Natural killer cell treated with Interleukin-12 subunit alpha and Interleukin-12 subunit beta and Interleukin-15 and Interleukin-18, amount 100 ng/mL, for 72 hours (primary cell): ENCODE data around the gene TMEM145. TPM values are rescaled to one million over a fixed set of nuclear protein-coding genes. Genes with fewer than 3 reads are reported as not detected.
A peak's percentile ranks its signal among the peaks of the same experiment; 100 is the strongest.

Experiments
- ATAC-seq, 2 donors: fragments of 150-1000 bp; cut with Tn5 transposase in 1 of 2; sonication (Bioruptor Pico), chemical (Tn5 transposase) in 1 of 2; 2 replicates each; pipeline ENCODE4 v1.10.0; 2021
- DNase-seq: peaks from one replicate; pipeline ENCODE4 v3.0.0; 2022; ENCODE audit warnings: low spot score
- H3K27ac Mint-ChIP-seq, 2 donors: 1 replicate in 1 of 2; 2 replicates in 1 of 2; pipeline ENCODE4 v1.8.0; 2022; ENCODE audit warnings: mixed read lengths in 2 of 2, mild to moderate bottlenecking in 1 of 2, moderate library complexity in 1 of 2
- H3K27me3 Mint-ChIP-seq, 2 donors: 1 replicate in 1 of 2; 2 replicates in 1 of 2; pipeline ENCODE4 v1.8.0; 2022; ENCODE audit warnings: mixed read lengths in 2 of 2
- H3K36me3 Mint-ChIP-seq: one replicate; pipeline ENCODE4 v1.8.0; 2022; ENCODE audit warnings: mixed read lengths
- H3K4me1 Mint-ChIP-seq, 2 donors: 1 replicate in 1 of 2; 2 replicates in 1 of 2; pipeline ENCODE4 v1.8.0; 2022; ENCODE audit warnings: low read depth in 2 of 2, mixed read lengths in 2 of 2, mild to moderate bottlenecking in 1 of 2
- H3K4me3 Mint-ChIP-seq: one replicate; pipeline ENCODE4 v1.8.0; 2022; ENCODE audit warnings: mixed read lengths
- H3K9me3 Mint-ChIP-seq: 2 replicates; pipeline ENCODE4 v1.8.0; 2022; ENCODE audit warnings: mixed read lengths
- total RNA-seq, 2 donors: library from RNA; stranded (reverse); gene quantifications; one replicate each; pipeline ENCODE4 v1.2.3, GENCODE V29; 2022

TMEM145 gene
- total RNA-seq, 2 donors from 2014 or later = 1.4 to 1.6 TPM

GRCh38 chr19:42353341-42354015, 40.4 kb downstream of the TMEM145 start:
- no peak for ATAC-seq
- H3K4me1 Mint-ChIP-seq = peaks cover 0 to 8% of the 10 kb centered on the region in 2 donors
- H3K4me3 Mint-ChIP-seq = no peak overlapping the region
- H3K27me3 Mint-ChIP-seq = no peaks in the 10 kb centered on the region
- H3K9me3 Mint-ChIP-seq = no peaks in the 10 kb centered on the region
- no peaks in the 10 kb centered on the region for H3K36me3 Mint-ChIP-seq
- no peak overlapping the region for H3K27ac Mint-ChIP-seq
- DNase-seq = no peak

- DNase-seq = no peak
- Mint-ChIP-seq H3K36me3 (no peaks in the 10 kb centered on the region), H3K4me1 (peaks cover 0 to 8% of the 10 kb centered on the region in 2 donors), H3K9me3 (no peaks in the 10 kb centered on the region), H3K27me3 (no peaks in the 10 kb centered on the region), H3K27ac (no peak overlapping the region), H3K4me3 (no peak overlapping the region)
- no peak for ATAC-seq
Observed at GRCh38 chr19:42355896-42356295, 42.8 kb downstream of the TMEM145 start.

- H3K4me1 Mint-ChIP-seq = peaks cover 0 to 8% of the 10 kb centered on the region in 2 donors
- no peaks in the 10 kb centered on the region for H3K9me3 Mint-ChIP-seq
- H3K27me3 Mint-ChIP-seq = no peaks in the 10 kb centered on the region
- DNase-seq (no peak), ATAC-seq (no peak)
- H3K27ac Mint-ChIP-seq = no peak overlapping the region
- no peak overlapping the region for H3K4me3 Mint-ChIP-seq
- H3K36me3 Mint-ChIP-seq = no peaks in the 10 kb centered on the region
Observed at GRCh38 chr19:42356686-42357085, 43.6 kb downstream of the TMEM145 start.

- H3K27me3 Mint-ChIP-seq = no peaks in the 10 kb centered on the region
- H3K9me3 Mint-ChIP-seq = no peaks in the 10 kb centered on the region
- no peaks in the 10 kb centered on the region for H3K36me3 Mint-ChIP-seq
- H3K27ac Mint-ChIP-seq = no peak overlapping the region
- DNase-seq (no peak), ATAC-seq (no peak)
- no peak overlapping the region for H3K4me3 Mint-ChIP-seq
- H3K4me1 Mint-ChIP-seq = peaks cover 0 to 5% of the 10 kb centered on the region in 2 donors
Observed at GRCh38 chr19:42357290-42357689, 44.2 kb downstream of the TMEM145 start.

- Mint-ChIP-seq H3K4me1 (peaks cover 0 to 3% of the 10 kb centered on the region in 2 donors), H3K27ac (no peak overlapping the region), H3K4me3 (no peak overlapping the region), H3K36me3 (peaks cover 6% of the 10 kb centered on the region), H3K27me3 (no peaks in the 10 kb centered on the region), H3K9me3 (no peaks in the 10 kb centered on the region)
- ATAC-seq = no peak
- no peak for DNase-seq
Observed at GRCh38 chr19:42360787-42361544, 47.9 kb downstream of the TMEM145 start.

GRCh38 chr19:42361545-42361910, 48.4 kb downstream of the TMEM145 start:
- H3K36me3 Mint-ChIP-seq = peaks cover 6% of the 10 kb centered on the region
- no peaks in the 10 kb centered on the region for H3K9me3 Mint-ChIP-seq
- H3K27me3 Mint-ChIP-seq = no peaks in the 10 kb centered on the region
- ATAC-seq (no peak), DNase-seq (no peak)
- H3K27ac Mint-ChIP-seq = no peak overlapping the region
- peaks cover 0 to 3% of the 10 kb centered on the region in 2 donors for H3K4me1 Mint-ChIP-seq
- H3K4me3 Mint-ChIP-seq = no peak overlapping the region

- no peaks in the 10 kb centered on the region for H3K9me3 Mint-ChIP-seq
- H3K4me1 Mint-ChIP-seq = peaks cover 0 to 3% of the 10 kb centered on the region in 2 donors
- DNase-seq = no peak
- no peak overlapping the region for H3K27ac Mint-ChIP-seq
- ATAC-seq = no peak
- H3K36me3 Mint-ChIP-seq = peaks cover 6% of the 10 kb centered on the region
- no peak overlapping the region for H3K4me3 Mint-ChIP-seq
- H3K27me3 Mint-ChIP-seq = no peaks in the 10 kb centered on the region
Observed at GRCh38 chr19:42362342-42362741, 49.2 kb downstream of the TMEM145 start.

- DNase-seq (no peak), ATAC-seq (no peak)
- H3K36me3 Mint-ChIP-seq = peaks cover 6% of the 10 kb centered on the region
- no peaks in the 10 kb centered on the region for H3K27me3 Mint-ChIP-seq
- H3K4me3 Mint-ChIP-seq = no peak overlapping the region
- H3K27ac Mint-ChIP-seq = no peak overlapping the region
- H3K4me1 Mint-ChIP-seq = no peaks in the 10 kb centered on the region
- H3K9me3 Mint-ChIP-seq = no peaks in the 10 kb centered on the region
Observed at GRCh38 chr19:42362891-42363440, 49.9 kb downstream of the TMEM145 start.

GRCh38 chr19:42363614-42364346, 50.7 kb downstream of the TMEM145 start:
- ATAC-seq (no peak), DNase-seq (no peak)
- no peaks in the 10 kb centered on the region for H3K27me3 Mint-ChIP-seq
- H3K4me1 Mint-ChIP-seq = no peaks in the 10 kb centered on the region
- no peak overlapping the region for H3K4me3 Mint-ChIP-seq
- H3K27ac Mint-ChIP-seq = no peak overlapping the region
- no peaks in the 10 kb centered on the region for H3K9me3 Mint-ChIP-seq
- H3K36me3 Mint-ChIP-seq = peaks cover 6% of the 10 kb centered on the region

GRCh38 chr19:42366673-42367072, 53.6 kb downstream of the TMEM145 start:
- no peak overlapping the region for H3K4me3 Mint-ChIP-seq
- no peaks in the 10 kb centered on the region for H3K9me3 Mint-ChIP-seq
- DNase-seq = no peak
- no peak overlapping the region for H3K27ac Mint-ChIP-seq
- no peaks in the 10 kb centered on the region for H3K4me1 Mint-ChIP-seq
- H3K27me3 Mint-ChIP-seq = no peaks in the 10 kb centered on the region
- H3K36me3 Mint-ChIP-seq = peaks cover 6% of the 10 kb centered on the region
- no peak for ATAC-seq

GRCh38 chr19:42367929-42368328, 54.8 kb downstream of the TMEM145 start:
- ATAC-seq (no peak), DNase-seq (no peak)
- no peaks in the 10 kb centered on the region for H3K27me3 Mint-ChIP-seq
- H3K36me3 Mint-ChIP-seq = peaks cover 6% of the 10 kb centered on the region
- peak overlapping the region in 1 of 2 donors; percentile 12 for H3K27ac Mint-ChIP-seq
- no peak overlapping the region for H3K4me3 Mint-ChIP-seq
- H3K9me3 Mint-ChIP-seq = no peaks in the 10 kb centered on the region
- H3K4me1 Mint-ChIP-seq = no peaks in the 10 kb centered on the region

- no peaks in the 10 kb centered on the region for H3K4me1 Mint-ChIP-seq
- DNase-seq (no peak), ATAC-seq (no peak)
- no peaks in the 10 kb centered on the region for H3K9me3 Mint-ChIP-seq
- H3K27me3 Mint-ChIP-seq = no peaks in the 10 kb centered on the region
- H3K36me3 Mint-ChIP-seq = peaks cover 5% of the 10 kb centered on the region
- no peak overlapping the region for H3K4me3 Mint-ChIP-seq
- no peak overlapping the region for H3K27ac Mint-ChIP-seq
Observed at GRCh38 chr19:42368360-42368759, 55.3 kb downstream of the TMEM145 start.

GRCh38 chr19:42368765-42369164, 55.7 kb downstream of the TMEM145 start:
- Mint-ChIP-seq H3K36me3 (peaks cover under 1% of the 10 kb centered on the region), H3K4me1 (no peaks in the 10 kb centered on the region), H3K27me3 (no peaks in the 10 kb centered on the region), H3K27ac (no peak overlapping the region), H3K4me3 (no peak overlapping the region), H3K9me3 (no peaks in the 10 kb centered on the region)
- DNase-seq = no peak
- no peak for ATAC-seq
